Body of pancreas (tissue), 4 donors: Measurements from ENCODE around the gene ZCCHC10. TPM values are rescaled to one million over a fixed set of nuclear protein-coding genes. Genes with fewer than 3 reads are reported as not detected.
A peak's percentile ranks its signal among the peaks of the same experiment; 100 is the strongest.
"Not testable (repeated sequence)": the region's sequence is repeated elsewhere in the genome, so short reads cannot be mapped to it uniquely, and the experiment has no call there.

Experiments used
- ATAC-seq: fragments of 150-250 bp; one replicate; pipeline ENCODE4 v1.9.1; 2016
- DNase-seq, 4 donors: peaks; one replicate each; pipeline ENCODE4 v3.0.0-alpha.2; 2019
- H3K27ac ChIP-seq, 4 donors: fragments of 200-600 bp; sonication (generic); 1 replicate in 3 of 4; 2 replicates in 1 of 4; pipeline versions ENCODE4 v1.5.1 to v1.6.1; 2016 to 2019; ENCODE audit warnings: mild to moderate bottlenecking in 1 of 4, mixed read lengths in 1 of 4, moderate library complexity in 1 of 4
- H3K27me3 ChIP-seq, 2 donors: fragments of 200-600 bp; sonication (generic); one replicate each; pipeline ENCODE4 v1.6.0; 2016; ENCODE audit warnings: mild to moderate bottlenecking in 1 of 2
- H3K36me3 ChIP-seq, 2 donors: fragments of 200-600 bp; sonication (generic); replicated peaks in 1 of 2; 2 replicates each; pipeline ENCODE4 v1.5.1; 2016; ENCODE audit warnings: low read depth in 2 of 2; ENCODE audit not compliant: insufficient read depth in 1 of 2
- H3K4me1 ChIP-seq: fragments of 200-600 bp; sonication (generic); one replicate; pipeline ENCODE4 v1.6.0; 2016
- H3K4me3 ChIP-seq, 2 donors: fragments of 200-600 bp; sonication (generic); 1 replicate in 1 of 2; 2 replicates in 1 of 2; pipeline ENCODE4 v1.5.1; 2016 to 2019
- H3K9me3 ChIP-seq, 3 donors: fragments of 200-600 bp; sonication (generic); 1 replicate in 2 of 3; 2 replicates in 1 of 3; pipeline ENCODE4 v1.5.1; 2016
- POLR2A ChIP-seq, 3 donors: fragments of 450-650 bp; IDR thresholded peaks; one replicate each; pipeline ENCODE4 v1.6.1; 2016; ENCODE audit warnings: antibody characterized with exemption in 3 of 3, mild to moderate bottlenecking in 2 of 3
- WGBS, 2 donors: methylation state at CpG; one replicate each; pipeline ENCODE4 v1.1.5; 2017; 5-methylcytosine and 5-hydroxymethylcytosine counted together
- intact Hi-C: fragments of 100-400 bp; cut with DNase I; formaldehyde crosslinking; loops from one replicate; pipeline ENCODE4 v1.15.1; 2023
- total RNA-seq, 2 donors: library from RNA; depleted of rRNA; stranded (reverse); fragments of >200 nt; gene quantifications; one replicate each; pipeline ENCODE4 v1.1.0, GENCODE V29; 2016
- TF ChIP-seq, protein P1 (sequence below), 7 experiments: fragments of 450-650 bp in 4 of 7; fragments of 200-600 bp in 3 of 7; sonication (generic) in 3 of 7; IDR thresholded peaks; one replicate each; pipeline ENCODE4 v1.5.1; 2016 to 2019; ENCODE audit warnings: antibody characterized with exemption in 7 of 7

ZCCHC10 gene
- total RNA-seq, 2 donors from 2014 or later, result 4.9 to 21.4 TPM

DNA sequence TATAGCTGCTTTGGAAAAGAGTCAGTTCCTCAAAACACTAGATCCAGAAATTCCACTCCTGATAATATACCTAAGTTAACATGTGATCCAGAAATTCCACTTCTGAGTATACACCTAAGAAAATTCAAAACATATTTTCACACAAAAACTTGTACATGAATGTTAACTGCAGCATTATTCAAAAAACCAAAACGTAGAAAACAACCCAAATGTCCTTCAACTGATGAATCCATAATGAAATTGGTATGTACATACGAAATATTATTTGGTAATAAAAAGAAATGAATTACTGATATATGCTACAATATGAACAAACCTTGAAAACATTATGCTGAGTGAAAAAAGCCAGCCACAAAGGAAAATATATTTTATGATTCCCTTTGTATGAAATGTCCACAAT is 46.4 kb downstream of the ZCCHC10 start:
- no peaks in the 10 kb centered on the region for H3K27me3 ChIP-seq
- H3K4me3 ChIP-seq, result no peak overlapping the region
- DNase-seq (no peak), ATAC-seq (no peak)
- WGBS, 2 donors, result 61 to 66% methylated on average over 2 of the region's 2 CpGs
- H3K36me3 ChIP-seq, result no peaks in the 10 kb centered on the region
- H3K9me3 ChIP-seq, result no peaks in the 10 kb centered on the region
- intact Hi-C loops, result no loop called here
- no peak overlapping the region for H3K27ac ChIP-seq
- H3K4me1 ChIP-seq, result no peaks in the 10 kb centered on the region
- TF ChIP-seq, protein P1, sequence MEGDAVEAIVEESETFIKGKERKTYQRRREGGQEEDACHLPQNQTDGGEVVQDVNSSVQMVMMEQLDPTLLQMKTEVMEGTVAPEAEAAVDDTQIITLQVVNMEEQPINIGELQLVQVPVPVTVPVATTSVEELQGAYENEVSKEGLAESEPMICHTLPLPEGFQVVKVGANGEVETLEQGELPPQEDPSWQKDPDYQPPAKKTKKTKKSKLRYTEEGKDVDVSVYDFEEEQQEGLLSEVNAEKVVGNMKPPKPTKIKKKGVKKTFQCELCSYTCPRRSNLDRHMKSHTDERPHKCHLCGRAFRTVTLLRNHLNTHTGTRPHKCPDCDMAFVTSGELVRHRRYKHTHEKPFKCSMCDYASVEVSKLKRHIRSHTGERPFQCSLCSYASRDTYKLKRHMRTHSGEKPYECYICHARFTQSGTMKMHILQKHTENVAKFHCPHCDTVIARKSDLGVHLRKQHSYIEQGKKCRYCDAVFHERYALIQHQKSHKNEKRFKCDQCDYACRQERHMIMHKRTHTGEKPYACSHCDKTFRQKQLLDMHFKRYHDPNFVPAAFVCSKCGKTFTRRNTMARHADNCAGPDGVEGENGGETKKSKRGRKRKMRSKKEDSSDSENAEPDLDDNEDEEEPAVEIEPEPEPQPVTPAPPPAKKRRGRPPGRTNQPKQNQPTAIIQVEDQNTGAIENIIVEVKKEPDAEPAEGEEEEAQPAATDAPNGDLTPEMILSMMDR (IDR thresholded peaks at IDR 0.05), result no peak
- no peak for TF ChIP-seq POLR2A (IDR thresholded peaks at IDR 0.05)

DNA sequence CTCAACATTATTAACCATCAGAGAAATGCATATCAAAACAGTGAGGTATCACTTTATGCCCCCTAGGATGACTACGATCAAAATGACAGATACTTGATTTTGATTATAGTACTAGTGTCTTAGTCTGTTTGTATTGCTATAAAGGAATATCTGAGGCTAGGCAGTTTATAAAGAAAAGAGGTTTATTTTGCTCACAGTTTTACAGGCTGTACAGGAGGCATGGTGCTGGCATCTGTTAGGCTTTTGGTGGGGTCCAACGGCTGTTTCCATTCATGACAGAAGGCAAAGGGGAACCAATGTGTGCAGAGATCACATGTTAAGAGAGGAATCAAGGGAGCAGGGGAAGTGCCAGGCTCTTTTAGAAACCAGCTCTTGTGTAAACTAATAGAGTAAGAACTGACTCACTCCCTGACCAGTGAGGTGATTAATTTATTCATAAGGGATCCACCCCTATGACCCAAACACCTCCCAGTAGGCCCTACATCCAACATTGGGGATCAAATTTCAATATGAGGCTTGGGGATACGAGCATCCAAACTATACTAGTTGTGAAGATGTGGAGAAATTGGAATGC is 46.9 kb downstream of the ZCCHC10 start:
- Histone ChIP-seq H3K4me3 (no peak overlapping the region), H3K9me3 (no peaks in the 10 kb centered on the region), H3K4me1 (no peaks in the 10 kb centered on the region), H3K36me3 (no peaks in the 10 kb centered on the region), H3K27ac (no peak overlapping the region), H3K27me3 (no peaks in the 10 kb centered on the region)
- DNase-seq (peak in 1 of 4 donors; percentile 3), ATAC-seq (no peak)
- intact Hi-C loops, result no loop called here
- whole genome bisulfite sequencing, 2 donors, result 74 to 93% methylated on average over 3 of the region's 3 CpGs
- TF ChIP-seq POLR2A (IDR thresholded peaks at IDR 0.05), result no peak
- TF ChIP-seq, protein P1 (IDR thresholded peaks at IDR 0.05), result no peak

DNA sequence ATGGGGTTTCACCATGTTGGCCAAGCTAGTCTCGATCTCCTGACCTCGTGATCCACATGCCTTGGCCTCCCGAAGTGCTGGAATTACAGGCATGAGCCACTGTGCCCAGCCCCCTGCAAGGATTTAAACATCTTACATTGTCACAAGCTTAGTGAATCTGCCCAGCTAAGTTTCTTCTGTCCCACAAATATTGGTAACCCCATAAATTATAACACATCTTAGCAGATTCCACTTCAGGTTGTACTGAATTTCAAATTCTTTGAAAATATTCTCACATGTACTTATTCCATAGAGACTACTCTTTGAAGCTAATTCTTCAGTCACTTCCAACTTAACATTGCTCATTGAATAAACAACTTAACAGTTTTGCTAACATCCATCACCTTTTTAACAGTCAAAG is 49.5 kb downstream of the ZCCHC10 start:
- H3K27ac ChIP-seq, result no peak overlapping the region
- intact Hi-C loops, result no loop called here
- no peak for DNase-seq
- no peaks in the 10 kb centered on the region for H3K27me3 ChIP-seq
- no peaks in the 10 kb centered on the region for H3K4me1 ChIP-seq
- TF ChIP-seq, protein P1 (IDR thresholded peaks at IDR 0.05), result no peak
- TF ChIP-seq POLR2A (IDR thresholded peaks at IDR 0.05), result no peak
- H3K9me3 ChIP-seq, result no peaks in the 10 kb centered on the region
- no peaks in the 10 kb centered on the region for H3K36me3 ChIP-seq
- no peak overlapping the region for H3K4me3 ChIP-seq
- 91 to 100% methylated on average over 2 to 3 of the region's 3 CpGs for WGBS, 2 donors
- ATAC-seq, result no peak

DNA sequence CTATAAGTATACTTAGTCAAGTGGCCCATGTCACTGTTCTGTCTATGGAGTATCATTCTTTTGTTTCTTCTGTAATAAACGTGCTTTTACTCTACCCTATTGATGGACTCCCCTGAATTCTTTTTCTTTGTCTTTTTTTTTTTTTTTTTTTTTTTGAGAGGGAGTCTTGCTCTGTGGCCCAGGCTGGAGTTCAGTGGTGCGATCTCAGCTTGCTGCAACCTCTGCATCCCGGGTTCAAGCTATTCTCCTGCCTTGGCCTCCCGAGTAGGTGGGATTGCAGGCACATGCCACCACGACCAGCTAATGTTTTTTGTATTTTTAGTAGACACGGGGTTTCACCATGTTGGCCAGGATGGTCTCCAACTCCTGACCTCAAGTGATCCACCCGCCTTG is 53.9 kb downstream of the ZCCHC10 start:
- DNase-seq, H3K27ac ChIP-seq, intact Hi-C loops, H3K36me3 ChIP-seq, H3K27me3 ChIP-seq, H3K9me3 ChIP-seq, ATAC-seq, H3K4me3 ChIP-seq, H3K4me1 ChIP-seq: not testable (repeated sequence)
- WGBS, 2 donors, result 87 to 93% methylated on average over 7 of the region's 7 CpGs

DNA sequence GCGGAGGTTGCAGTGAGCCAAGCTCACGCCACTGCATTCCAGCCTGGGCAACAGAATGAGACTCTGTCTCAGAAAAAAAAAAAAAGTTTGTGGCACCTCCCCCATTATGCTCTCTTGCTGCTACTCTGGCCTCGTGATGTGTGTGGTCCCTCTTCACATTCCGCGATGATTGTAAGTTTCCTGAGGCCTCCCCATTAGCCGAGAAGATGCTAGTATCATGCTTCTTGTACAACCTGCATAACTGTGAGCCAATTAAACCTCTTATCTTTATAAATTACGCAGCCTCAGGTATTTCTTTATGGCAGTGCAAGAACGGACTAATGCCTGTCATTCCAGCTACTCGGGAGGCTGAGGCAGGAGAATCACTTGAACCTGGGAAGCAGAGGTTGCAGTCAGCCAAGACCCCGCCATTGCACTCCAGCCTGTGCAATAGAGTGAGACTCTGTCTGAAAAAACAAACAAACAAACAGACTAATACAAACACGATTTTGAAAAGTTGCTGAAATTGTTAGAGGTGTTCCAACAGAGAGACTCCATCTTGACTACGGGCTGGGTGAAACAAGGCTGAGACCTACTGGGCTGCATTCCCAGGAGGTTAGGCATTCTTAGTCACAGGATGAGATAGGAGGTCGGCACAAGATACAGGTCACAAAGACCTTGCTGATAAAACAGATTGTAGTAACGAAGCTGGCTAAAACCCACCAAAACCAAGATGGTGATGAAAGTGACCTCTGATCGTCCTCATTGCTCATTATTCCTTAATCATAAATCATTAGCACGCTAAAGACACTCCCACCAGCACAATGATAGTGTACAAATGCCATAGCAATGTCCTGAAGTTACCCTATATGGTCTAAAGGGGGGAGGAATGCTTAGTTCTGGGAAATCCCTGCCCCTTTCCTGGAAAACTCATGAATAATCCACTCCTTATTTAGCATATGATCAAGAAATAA is 54.6 kb downstream of the ZCCHC10 start:
- Histone ChIP-seq H3K27ac (no peak overlapping the region), H3K36me3 (no peaks in the 10 kb centered on the region), H3K4me3 (no peak overlapping the region), H3K27me3 (no peaks in the 10 kb centered on the region), H3K9me3 (no peaks in the 10 kb centered on the region), H3K4me1 (no peaks in the 10 kb centered on the region)
- DNase-seq (no peak), ATAC-seq (no peak)
- TF ChIP-seq, protein P1 (IDR thresholded peaks at IDR 0.05), result no peak
- TF ChIP-seq POLR2A (IDR thresholded peaks at IDR 0.05), result no peak
- intact Hi-C loops, result no loop called here
- 71 to 75% methylated on average over 16 of the region's 16 CpGs for WGBS, 2 donors
